Measurements from ENCODE around the gene ZBTB8B.
"Not testable (repeated sequence)": the region's sequence is repeated elsewhere in the genome, so short reads cannot be mapped to it uniquely, and the experiment has no call there.

The ZBTB8B gene

GRCh38 chr1:32455958-32456357, 8.9 kb upstream of the ZBTB8B start:
- ChIA-PET POLR2A (no interaction called here), CTCF (no interaction called here)
- no peak for TF ChIP-seq CTCF (IDR thresholded peaks at IDR 0.05; ENCODE audit: control extremely low read depth, extremely low read depth, low read depth, missing control alignments)
- DNase-seq (ENCODE audit: extremely low spot score), result no peak

DNA sequence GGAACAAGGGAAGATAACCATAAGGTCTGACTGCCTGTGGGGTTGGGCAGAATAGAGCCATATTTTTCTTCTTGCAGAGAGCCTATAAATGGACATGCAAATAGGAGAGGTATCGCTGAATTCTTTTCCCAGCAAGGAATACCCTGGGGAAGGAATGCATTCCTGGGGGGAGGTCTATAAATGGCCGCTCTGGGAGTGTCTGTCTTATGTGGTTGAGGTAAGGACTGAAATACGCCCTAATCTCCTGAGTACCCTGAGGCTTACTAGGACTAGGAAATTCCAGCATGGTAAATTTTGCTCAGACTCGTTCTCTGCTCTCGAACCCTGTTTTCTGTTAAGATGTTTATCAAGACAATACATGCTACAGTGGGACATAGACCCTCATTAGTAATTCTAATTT, 6.1 kb upstream of the ZBTB8B start:
- DNase-seq (ENCODE audit: extremely low spot score); POLR2A ChIA-PET: not testable (repeated sequence)
- CTCF ChIA-PET, result interaction anchor here (1.2 kb wide), 1 partner anchor 15 kb away, joined by 4 read pairs; no protein-coding TSS in a partner anchor

DNA sequence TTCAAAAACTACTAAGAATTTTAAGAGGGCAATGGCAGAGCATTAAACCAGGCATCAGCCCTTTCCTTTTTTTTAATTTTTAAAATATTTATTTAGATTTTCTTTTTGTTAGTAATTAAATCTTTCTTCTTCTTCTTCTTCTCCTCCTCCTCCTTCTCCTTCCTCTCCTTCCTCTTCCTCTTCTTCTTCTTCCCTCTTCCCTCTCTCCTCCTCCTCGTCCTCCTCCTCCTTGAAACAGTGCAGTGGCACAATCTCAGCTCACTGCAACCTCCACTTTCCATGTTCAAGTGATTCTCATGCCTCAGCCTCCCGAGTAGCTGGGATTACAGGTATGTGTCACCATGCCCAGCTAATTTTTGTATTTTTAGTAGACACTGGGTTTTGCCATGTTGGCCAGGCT, 1.9 kb upstream of the ZBTB8B start:
- DNase-seq (ENCODE audit: extremely low spot score); POLR2A ChIA-PET: not testable (repeated sequence)

DNA sequence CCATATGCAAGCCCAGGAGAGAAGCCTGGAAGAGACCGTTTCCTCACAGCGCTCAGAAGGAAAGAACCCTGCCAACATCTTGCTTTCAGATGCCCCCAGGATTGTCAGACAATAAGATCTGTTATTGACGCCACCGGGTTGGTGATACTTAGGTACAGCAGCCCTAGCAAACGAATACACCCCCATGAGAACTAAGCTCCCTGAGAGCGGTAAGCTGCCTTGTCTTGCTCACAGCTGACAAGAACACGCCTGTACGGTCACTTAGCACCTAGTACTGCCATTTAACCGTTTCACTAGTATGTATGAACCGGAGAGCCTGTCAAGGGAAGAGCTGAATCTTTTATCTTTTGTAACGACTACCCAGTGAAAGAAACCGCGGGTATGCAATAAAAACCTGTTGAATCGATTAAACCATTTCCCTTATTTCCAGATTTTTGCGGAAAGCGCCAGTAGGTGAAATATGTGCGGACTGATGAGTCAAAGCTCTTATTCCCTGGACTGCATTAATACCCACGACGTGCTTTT, 619 bp upstream of the ZBTB8B start:
- POLR2A ChIA-PET, result no interaction called here
- DNase-seq (ENCODE audit: extremely low spot score), result no peak
- TF ChIP-seq CTCF (IDR thresholded peaks at IDR 0.05; ENCODE audit: control extremely low read depth, extremely low read depth, low read depth, missing control alignments), result no peak
- CTCF ChIA-PET, result interaction anchor here (0.6 to 0.9 kb wide), 3 partner anchors 12 to 56 kb away, joined by 3 to 4 read pairs (median 3); no protein-coding TSS in a partner anchor

More for the DNA sequence above, 1.9 kb upstream of the ZBTB8B start:
- CTCF ChIA-PET, result interaction anchor here (0.7 to 1.2 kb wide), 2 partner anchors 14 to 56 kb away, joined by 3 read pairs; no protein-coding TSS in a partner anchor

DNA sequence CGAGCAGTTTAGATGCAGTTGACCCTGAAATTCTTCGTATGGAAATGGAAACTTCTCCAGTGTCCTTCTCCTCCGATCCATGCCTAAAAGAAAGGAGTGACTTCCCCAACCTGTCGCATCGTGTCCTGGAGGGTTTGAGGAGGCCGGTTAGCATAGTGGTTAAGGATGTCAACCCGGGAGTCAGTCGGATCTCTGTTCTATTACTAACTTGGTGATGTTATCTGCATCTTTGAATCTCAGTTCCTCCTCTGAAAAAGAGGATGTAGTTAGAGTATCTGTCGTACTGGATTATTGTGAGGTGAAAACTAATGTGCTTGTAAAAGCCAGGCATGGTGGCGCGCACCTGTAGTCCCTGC, 684 bp downstream of the ZBTB8B start:
- POLR2A ChIA-PET, result no interaction called here
- TF ChIP-seq CTCF (IDR thresholded peaks at IDR 0.05; ENCODE audit: control extremely low read depth, extremely low read depth, low read depth, missing control alignments), result no peak
- peak; percentile 46 for DNase-seq (ENCODE audit: extremely low spot score)
- CTCF ChIA-PET, result no interaction called here

GRCh38 chr1:32466761-32467160, 1.9 kb downstream of the ZBTB8B start:
- DNase-seq (ENCODE audit: extremely low spot score), result no peak
- TF ChIP-seq CTCF (IDR thresholded peaks at IDR 0.05; ENCODE audit: control extremely low read depth, extremely low read depth, low read depth, missing control alignments), result no peak
- POLR2A ChIA-PET, result no interaction called here
- CTCF ChIA-PET, result no interaction called here

DNA sequence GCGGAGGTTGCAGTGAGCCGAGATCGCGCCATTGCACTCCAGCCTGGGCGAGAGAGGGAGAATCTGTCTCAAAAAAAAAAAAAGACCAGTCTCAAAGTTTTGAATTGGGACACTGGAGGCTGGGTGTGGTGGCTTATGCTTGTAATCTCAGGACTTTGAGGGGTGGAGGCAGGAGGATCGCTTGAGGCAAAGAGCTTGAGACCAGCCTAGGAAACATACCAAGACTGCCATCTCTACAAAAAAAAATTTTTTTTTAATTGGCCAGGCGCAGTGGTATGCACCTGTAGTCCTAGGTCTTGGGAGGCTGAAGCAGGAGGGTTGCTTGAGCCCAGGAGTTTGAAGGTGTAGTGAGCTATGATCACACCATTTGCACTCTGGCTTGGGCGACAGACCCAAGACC, 3.9 kb downstream of the ZBTB8B start:
- ChIA-PET POLR2A (no interaction called here), CTCF (no interaction called here)

More for the DNA sequence above, 3.9 kb downstream of the ZBTB8B start:
- TF ChIP-seq CTCF (IDR thresholded peaks at IDR 0.05; ENCODE audit: control extremely low read depth, extremely low read depth, low read depth, missing control alignments), result no peak
- no peak for DNase-seq (ENCODE audit: extremely low spot score)

Measured in GM10248 (cell line).